ENCODE results near the gene AATK.

DNA sequence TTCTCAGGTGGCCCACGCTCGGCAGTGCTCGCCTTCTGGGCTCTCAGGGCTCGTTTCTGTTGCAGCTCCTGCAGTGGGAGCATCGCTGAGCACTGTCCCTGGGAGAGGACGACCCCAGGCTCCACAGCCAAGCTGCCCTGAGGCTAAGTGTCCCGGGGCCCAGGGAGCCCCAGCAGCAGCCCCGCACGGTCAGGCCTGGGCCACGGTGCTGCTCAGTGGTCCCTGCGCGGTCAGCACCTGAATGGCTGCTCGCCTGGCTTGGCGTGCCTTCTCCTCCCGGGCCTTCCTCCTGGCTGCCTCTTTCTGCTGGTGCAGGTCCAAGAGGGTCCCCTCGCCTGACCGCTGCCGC is 33.4 kb upstream of the AATK start:
- TF ChIP-seq, protein P1, sequence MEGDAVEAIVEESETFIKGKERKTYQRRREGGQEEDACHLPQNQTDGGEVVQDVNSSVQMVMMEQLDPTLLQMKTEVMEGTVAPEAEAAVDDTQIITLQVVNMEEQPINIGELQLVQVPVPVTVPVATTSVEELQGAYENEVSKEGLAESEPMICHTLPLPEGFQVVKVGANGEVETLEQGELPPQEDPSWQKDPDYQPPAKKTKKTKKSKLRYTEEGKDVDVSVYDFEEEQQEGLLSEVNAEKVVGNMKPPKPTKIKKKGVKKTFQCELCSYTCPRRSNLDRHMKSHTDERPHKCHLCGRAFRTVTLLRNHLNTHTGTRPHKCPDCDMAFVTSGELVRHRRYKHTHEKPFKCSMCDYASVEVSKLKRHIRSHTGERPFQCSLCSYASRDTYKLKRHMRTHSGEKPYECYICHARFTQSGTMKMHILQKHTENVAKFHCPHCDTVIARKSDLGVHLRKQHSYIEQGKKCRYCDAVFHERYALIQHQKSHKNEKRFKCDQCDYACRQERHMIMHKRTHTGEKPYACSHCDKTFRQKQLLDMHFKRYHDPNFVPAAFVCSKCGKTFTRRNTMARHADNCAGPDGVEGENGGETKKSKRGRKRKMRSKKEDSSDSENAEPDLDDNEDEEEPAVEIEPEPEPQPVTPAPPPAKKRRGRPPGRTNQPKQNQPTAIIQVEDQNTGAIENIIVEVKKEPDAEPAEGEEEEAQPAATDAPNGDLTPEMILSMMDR (conservative IDR thresholded peaks at IDR 0.05), result no peak
- no peak for TF ChIP-seq ZFX (IDR thresholded peaks at IDR 0.05)

Measured in C4-2B (cell line).